Uterus (tissue), 4 donors: ENCODE results near the gene UGGT2. TPM values are rescaled to one million over a fixed set of nuclear protein-coding genes. Genes with fewer than 3 reads are reported as not detected.

Experiments
- DNase-seq, 2 donors: peaks; one replicate each; pipeline ENCODE4 v3.0.0-alpha.2; 2019 to 2020
- H3K27ac ChIP-seq, 2 donors: fragments of 200-600 bp; sonication (generic); 1 replicate in 1 of 2; 2 replicates in 1 of 2; pipeline ENCODE4 v1.5.1; 2016 to 2018
- H3K27me3 ChIP-seq, 2 donors: fragments of 200-600 bp; sonication (generic); one replicate each; pipeline ENCODE4 v1.5.1; 2018 to 2019; ENCODE audit warnings: control low read depth in 1 of 2
- H3K36me3 ChIP-seq, 2 donors: fragments of 200-600 bp; sonication (generic); one replicate each; pipeline ENCODE4 v1.5.1; 2019; ENCODE audit warnings: control low read depth in 1 of 2
- H3K4me1 ChIP-seq, 2 donors: fragments of 200-600 bp; sonication (generic); one replicate each; pipeline ENCODE4 v1.5.1; 2018 to 2019; ENCODE audit warnings: control low read depth in 1 of 2
- H3K4me3 ChIP-seq, 2 donors: fragments of 200-600 bp; sonication (generic); 1 replicate in 1 of 2; 2 replicates in 1 of 2; pipeline ENCODE4 v1.5.1; 2018 to 2019; ENCODE audit warnings: mild to moderate bottlenecking in 1 of 2
- H3K9me3 ChIP-seq, 2 donors: fragments of 200-600 bp; sonication (generic); one replicate each; pipeline ENCODE4 v1.5.1; 2019; ENCODE audit warnings: control low read depth in 1 of 2
- POLR2A ChIP-seq, 2 donors: fragments of 450-650 bp; IDR thresholded peaks; one replicate each; pipeline ENCODE4 v1.6.1; 2016; ENCODE audit warnings: antibody characterized with exemption in 2 of 2, mild to moderate bottlenecking in 1 of 2, moderate library complexity in 1 of 2
- intact Hi-C: fragments of 100-400 bp; cut with DNase I; formaldehyde crosslinking; loops from one replicate; pipeline ENCODE4 v1.15.1; 2023; ENCODE audit warnings: low total_unique reads
- total RNA-seq, 4 donors: library from RNA; depleted of rRNA in 3 of 4; stranded (reverse); fragments of >200 nt in 3 of 4; gene quantifications; one replicate each; pipeline versions ENCODE4 v1.1.0 to v1.2.4, GENCODE V29; 2014 to 2023
- TF ChIP-seq, protein P1 (sequence below), 4 experiments: fragments of 200-600 bp in 2 of 4; fragments of 450-650 bp in 2 of 4; sonication (generic) in 2 of 4; IDR thresholded peaks; one replicate each; pipeline ENCODE4 v1.5.1; 2016 to 2019; ENCODE audit warnings: antibody characterized with exemption in 4 of 4, mild to moderate bottlenecking in 2 of 4, moderate library complexity in 1 of 4
- donor health status: DM: yes; HTN: yes; CAD: no.

Gene UGGT2
- total RNA-seq, 4 donors from 2014 or later, result 33.5 to 171 (median 116) TPM

DNA sequence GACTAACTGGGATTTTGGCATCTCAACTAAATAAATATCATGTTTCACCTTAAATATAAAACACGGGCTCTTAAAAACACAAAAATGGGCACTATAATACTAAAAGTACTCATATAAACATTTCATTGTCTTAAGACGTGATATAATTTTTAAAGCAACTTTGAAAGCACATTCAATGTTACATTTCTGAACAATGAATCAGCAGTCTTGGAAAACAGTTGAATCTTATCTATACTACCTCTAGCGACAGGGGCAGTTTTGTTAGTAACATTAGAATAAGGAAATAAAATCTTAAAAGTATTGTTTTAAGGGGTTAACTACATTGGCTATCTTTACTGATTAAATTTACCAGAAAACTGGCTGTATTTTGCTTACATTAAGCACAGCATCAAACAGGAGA, 156.9 kb downstream of the UGGT2 start:
- intact Hi-C loops, result no loop called here
- H3K27me3 ChIP-seq, result no peaks in the 10 kb centered on the region
- no peak overlapping the region for H3K4me3 ChIP-seq
- no peak overlapping the region for H3K27ac ChIP-seq
- H3K36me3 ChIP-seq, result no peaks in the 10 kb centered on the region
- H3K9me3 ChIP-seq, result no peaks in the 10 kb centered on the region
- no peaks in the 10 kb centered on the region for H3K4me1 ChIP-seq
- no peak for DNase-seq
- TF ChIP-seq POLR2A (IDR thresholded peaks at IDR 0.05), result no peak
- TF ChIP-seq, protein P1, sequence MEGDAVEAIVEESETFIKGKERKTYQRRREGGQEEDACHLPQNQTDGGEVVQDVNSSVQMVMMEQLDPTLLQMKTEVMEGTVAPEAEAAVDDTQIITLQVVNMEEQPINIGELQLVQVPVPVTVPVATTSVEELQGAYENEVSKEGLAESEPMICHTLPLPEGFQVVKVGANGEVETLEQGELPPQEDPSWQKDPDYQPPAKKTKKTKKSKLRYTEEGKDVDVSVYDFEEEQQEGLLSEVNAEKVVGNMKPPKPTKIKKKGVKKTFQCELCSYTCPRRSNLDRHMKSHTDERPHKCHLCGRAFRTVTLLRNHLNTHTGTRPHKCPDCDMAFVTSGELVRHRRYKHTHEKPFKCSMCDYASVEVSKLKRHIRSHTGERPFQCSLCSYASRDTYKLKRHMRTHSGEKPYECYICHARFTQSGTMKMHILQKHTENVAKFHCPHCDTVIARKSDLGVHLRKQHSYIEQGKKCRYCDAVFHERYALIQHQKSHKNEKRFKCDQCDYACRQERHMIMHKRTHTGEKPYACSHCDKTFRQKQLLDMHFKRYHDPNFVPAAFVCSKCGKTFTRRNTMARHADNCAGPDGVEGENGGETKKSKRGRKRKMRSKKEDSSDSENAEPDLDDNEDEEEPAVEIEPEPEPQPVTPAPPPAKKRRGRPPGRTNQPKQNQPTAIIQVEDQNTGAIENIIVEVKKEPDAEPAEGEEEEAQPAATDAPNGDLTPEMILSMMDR (IDR thresholded peaks at IDR 0.05), result no peak

DNA sequence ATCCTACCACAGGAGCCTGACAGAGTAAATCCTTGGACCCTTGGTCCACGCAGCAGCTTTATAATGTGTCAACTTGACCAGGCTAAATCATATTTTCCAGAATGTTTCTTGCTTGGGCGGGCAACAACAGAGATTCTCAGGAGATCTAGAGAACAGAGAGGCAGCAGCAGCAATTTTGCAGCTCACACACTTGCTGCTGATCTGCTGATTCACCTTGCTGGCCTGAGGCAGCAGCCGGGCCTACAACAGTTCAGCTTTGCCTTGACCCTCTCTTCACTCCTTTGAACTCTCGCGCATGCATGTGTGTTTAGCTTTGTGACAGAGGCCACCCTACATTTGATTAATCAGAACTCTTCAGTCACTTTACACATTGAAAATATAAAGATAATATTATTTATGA, 159.3 kb downstream of the UGGT2 start:
- TF ChIP-seq, protein P1 (IDR thresholded peaks at IDR 0.05), result no peak
- TF ChIP-seq POLR2A (IDR thresholded peaks at IDR 0.05), result no peak
- Histone ChIP-seq H3K27ac (no peak overlapping the region), H3K36me3 (no peaks in the 10 kb centered on the region), H3K4me3 (no peak overlapping the region), H3K9me3 (no peaks in the 10 kb centered on the region), H3K27me3 (no peaks in the 10 kb centered on the region), H3K4me1 (no peaks in the 10 kb centered on the region)
- intact Hi-C loops, result no loop called here
- DNase-seq, result no peak

DNA sequence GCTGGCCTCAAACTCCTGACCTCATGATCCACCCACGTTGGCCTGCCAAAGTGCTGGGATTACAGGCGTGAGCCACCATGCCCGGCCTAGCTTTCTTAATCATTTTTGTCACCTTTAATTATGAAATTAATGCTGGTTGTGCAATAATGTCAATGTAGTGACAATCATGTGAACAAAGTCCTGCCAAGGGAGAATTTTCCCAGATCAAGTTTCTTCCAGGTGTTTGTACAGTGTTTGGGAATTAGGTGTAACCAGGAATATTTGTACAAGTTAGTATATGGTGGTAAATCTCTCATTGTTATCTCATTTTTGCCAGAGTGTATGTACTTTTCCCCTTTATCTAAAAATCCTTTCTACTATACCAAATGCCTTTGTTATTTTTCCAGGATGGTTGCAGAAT, 171.1 kb downstream of the UGGT2 start:
- TF ChIP-seq, protein P1 (IDR thresholded peaks at IDR 0.05), result no peak
- TF ChIP-seq POLR2A (IDR thresholded peaks at IDR 0.05), result no peak
- H3K27me3 ChIP-seq, result no peaks in the 10 kb centered on the region

DNA sequence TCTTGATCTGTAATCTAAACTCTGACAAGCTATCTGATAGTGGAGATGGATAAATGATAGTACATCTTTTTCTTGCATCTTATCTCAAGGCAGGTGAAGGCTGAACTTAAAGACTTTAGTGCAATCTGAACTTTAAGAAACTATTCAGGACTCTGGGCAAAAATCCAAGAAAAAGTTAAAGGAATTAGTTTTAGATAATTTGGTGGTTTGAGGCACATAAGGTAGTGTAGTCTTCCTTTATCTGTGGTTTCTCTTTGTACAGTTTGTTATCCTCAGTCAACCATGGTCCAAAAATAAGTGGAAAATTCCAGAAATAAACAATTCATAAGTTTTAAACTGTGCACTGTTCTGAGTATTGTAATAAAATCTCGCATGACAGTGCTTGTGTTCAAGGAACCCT, 172.9 kb downstream of the UGGT2 start:
- Histone ChIP-seq H3K27ac (no peak overlapping the region), H3K9me3 (no peaks in the 10 kb centered on the region), H3K4me1 (no peaks in the 10 kb centered on the region), H3K36me3 (no peaks in the 10 kb centered on the region), H3K27me3 (no peaks in the 10 kb centered on the region), H3K4me3 (no peak overlapping the region)
- intact Hi-C loops, result no loop called here
- no peak for DNase-seq
- no peak for TF ChIP-seq POLR2A (IDR thresholded peaks at IDR 0.05)
- TF ChIP-seq, protein P1 (IDR thresholded peaks at IDR 0.05), result no peak

More for the DNA sequence above, 171.1 kb downstream of the UGGT2 start:
- intact Hi-C loops, result no loop called here
- Histone ChIP-seq H3K4me1 (no peaks in the 10 kb centered on the region), H3K4me3 (no peak overlapping the region), H3K9me3 (no peaks in the 10 kb centered on the region), H3K27ac (no peak overlapping the region), H3K36me3 (no peaks in the 10 kb centered on the region)
- DNase-seq, result no peak

DNA sequence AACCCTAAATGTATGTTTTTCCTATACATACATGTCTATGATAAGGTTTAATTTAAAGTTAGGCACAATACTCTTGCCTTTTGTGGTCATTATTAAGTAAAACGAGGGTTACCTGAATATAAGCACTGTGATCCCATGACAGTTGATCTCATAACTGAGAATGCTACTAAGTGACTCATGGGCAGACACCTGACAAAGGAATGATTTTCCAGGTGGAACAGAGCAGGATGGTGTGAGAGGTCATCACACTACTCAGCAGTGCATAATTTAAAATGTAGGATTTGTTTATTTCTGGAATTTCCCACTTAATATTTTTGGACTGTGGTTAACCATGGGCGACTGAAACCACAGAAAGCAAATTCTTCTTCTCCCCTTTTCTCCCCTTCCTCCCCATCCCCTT, 178.9 kb downstream of the UGGT2 start:
- DNase-seq, result no peak
- Histone ChIP-seq H3K36me3 (no peaks in the 10 kb centered on the region), H3K4me1 (no peaks in the 10 kb centered on the region), H3K27ac (no peak overlapping the region), H3K9me3 (no peaks in the 10 kb centered on the region), H3K4me3 (no peak overlapping the region), H3K27me3 (no peaks in the 10 kb centered on the region)
- TF ChIP-seq, protein P1 (IDR thresholded peaks at IDR 0.05), result no peak
- no peak for TF ChIP-seq POLR2A (IDR thresholded peaks at IDR 0.05)
- intact Hi-C loops, result no loop called here
